HK-2 (cell line): Measurements from ENCODE around the gene CNTNAP4.

Experiments used
- DNase-seq: peaks from one replicate; pipeline ENCODE4 v3.0.0-alpha.2; 2018; ENCODE audit not compliant: unreplicated experiment

Gene CNTNAP4

GRCh38 chr16:76583945-76584344 is 306.7 kb downstream of the CNTNAP4 start:
- no peak for DNase-seq

DNA sequence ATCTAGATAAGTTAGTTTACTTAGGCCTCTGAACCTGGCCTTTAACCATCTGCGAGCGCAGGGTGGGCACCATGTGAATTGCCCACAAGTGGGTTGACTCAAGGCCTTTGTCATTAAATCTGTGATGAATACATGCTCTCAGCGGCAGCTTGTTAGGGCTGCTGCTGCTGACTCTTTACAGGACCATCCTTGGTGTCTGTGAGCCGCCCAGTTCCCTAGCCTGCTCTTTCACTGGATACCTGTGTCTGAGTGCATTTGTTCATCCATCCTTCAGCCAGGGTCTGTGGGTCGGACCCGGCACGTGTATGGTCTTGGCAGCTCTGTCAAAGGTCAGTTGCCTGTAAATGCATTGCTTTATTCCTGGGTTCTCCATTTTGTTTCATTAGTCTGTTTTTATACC is 321.3 kb downstream of the CNTNAP4 start:
- no peak for DNase-seq

DNA sequence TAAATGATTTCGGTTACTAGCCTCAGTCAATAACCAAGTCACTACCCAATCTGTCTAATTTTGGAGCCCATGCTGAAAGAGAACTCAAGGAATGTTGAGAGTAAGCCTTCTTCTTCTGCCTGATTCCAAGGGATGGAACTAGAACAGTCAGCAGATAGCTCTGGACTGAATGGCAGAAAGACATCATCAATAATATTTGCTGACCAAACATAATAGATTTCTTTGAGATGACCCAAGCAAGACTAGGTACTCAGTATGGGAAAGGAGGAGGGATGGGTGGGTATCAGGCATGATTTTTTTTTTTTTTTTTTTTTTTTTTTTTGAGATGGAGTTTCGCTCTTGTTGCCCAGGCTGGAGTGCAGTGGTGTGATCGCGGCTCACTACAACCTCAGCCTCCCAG is 330.1 kb downstream of the CNTNAP4 start:
- no peak for DNase-seq
